Measurements from ENCODE around the gene SLC11A2. TPM values are rescaled to one million over a fixed set of nuclear protein-coding genes. Genes with fewer than 3 reads are reported as not detected.
A peak's percentile ranks its signal among the peaks of the same experiment; 100 is the strongest.

SLC11A2 gene
- total and polyA plus RNA-seq, 2 of the 13 experiments (the other 11 are each of a cell fraction or from before 2014, with no cell fraction given), result 71.7 to 77.0 TPM

DNA sequence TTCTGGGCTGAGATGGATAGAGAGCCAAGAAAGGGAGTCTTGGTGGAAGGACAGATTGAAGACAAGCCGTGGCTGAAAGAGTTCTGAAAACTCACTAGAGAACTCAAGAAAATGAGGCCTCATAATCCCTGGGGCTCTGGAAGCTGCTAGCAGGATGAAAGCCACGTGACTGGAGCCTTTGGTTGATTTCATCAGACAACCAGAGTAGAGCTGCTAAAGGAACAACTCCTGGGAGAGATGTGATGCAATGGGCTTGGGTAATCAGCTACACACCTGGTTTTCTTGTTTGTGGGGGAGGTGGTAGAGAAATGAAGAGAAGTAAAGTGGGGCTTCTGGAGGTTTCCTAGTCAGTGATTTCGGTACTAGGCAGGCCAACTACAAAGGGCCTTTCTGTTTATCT, 43.8 kb upstream of the SLC11A2 start (continued):
- TF ChIP-seq, protein P1, sequence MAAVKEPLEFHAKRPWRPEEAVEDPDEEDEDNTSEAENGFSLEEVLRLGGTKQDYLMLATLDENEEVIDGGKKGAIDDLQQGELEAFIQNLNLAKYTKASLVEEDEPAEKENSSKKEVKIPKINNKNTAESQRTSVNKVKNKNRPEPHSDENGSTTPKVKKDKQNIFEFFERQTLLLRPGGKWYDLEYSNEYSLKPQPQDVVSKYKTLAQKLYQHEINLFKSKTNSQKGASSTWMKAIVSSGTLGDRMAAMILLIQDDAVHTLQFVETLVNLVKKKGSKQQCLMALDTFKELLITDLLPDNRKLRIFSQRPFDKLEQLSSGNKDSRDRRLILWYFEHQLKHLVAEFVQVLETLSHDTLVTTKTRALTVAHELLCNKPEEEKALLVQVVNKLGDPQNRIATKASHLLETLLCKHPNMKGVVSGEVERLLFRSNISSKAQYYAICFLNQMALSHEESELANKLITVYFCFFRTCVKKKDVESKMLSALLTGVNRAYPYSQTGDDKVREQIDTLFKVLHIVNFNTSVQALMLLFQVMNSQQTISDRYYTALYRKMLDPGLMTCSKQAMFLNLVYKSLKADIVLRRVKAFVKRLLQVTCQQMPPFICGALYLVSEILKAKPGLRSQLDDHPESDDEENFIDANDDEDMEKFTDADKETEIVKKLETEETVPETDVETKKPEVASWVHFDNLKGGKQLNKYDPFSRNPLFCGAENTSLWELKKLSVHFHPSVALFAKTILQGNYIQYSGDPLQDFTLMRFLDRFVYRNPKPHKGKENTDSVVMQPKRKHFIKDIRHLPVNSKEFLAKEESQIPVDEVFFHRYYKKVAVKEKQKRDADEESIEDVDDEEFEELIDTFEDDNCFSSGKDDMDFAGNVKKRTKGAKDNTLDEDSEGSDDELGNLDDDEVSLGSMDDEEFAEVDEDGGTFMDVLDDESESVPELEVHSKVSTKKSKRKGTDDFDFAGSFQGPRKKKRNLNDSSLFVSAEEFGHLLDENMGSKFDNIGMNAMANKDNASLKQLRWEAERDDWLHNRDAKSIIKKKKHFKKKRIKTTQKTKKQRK (IDR thresholded peaks at IDR 0.05; ENCODE audit: low read length), result no peak
- TF ChIP-seq, protein P2, sequence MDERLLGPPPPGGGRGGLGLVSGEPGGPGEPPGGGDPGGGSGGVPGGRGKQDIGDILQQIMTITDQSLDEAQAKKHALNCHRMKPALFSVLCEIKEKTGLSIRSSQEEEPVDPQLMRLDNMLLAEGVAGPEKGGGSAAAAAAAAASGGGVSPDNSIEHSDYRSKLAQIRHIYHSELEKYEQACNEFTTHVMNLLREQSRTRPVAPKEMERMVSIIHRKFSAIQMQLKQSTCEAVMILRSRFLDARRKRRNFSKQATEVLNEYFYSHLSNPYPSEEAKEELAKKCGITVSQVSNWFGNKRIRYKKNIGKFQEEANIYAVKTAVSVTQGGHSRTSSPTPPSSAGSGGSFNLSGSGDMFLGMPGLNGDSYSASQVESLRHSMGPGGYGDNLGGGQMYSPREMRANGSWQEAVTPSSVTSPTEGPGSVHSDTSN (CRISPR knock-in tag; IDR thresholded peaks at IDR 0.05), result no peak
- TF ChIP-seq THAP11 (CRISPR knock-in tag; IDR thresholded peaks at IDR 0.05) (peak; percentile 53; the same call in 1 of the 2 replicates), EZH2 (conservative IDR thresholded peaks at IDR 0.05; ENCODE audit: low read depth, low read length) (no peak), RFXANK (CRISPR knock-in tag; IDR thresholded peaks at IDR 0.05) (no peak), ZNF12 (CRISPR knock-in tag; IDR thresholded peaks at IDR 0.05) (no peak), YEATS2 (CRISPR knock-in tag; IDR thresholded peaks at IDR 0.05; ENCODE audit: borderline replicate concordance) (no peak), NFIB (CRISPR knock-in tag; IDR thresholded peaks at IDR 0.05; ENCODE audit: borderline replicate concordance) (no peak), ZNF331 (CRISPR knock-in tag; IDR thresholded peaks at IDR 0.05) (peak; percentile 35; the same call in 1 of the 2 replicates), TOPORS (CRISPR knock-in tag; IDR thresholded peaks at IDR 0.05) (no peak), ZNF136 (CRISPR knock-in tag; IDR thresholded peaks at IDR 0.05; ENCODE audit: low read depth) (no peak), SOX6 (IDR thresholded peaks at IDR 0.05) (no peak), SOX6 (CRISPR knock-in tag; IDR thresholded peaks at IDR 0.05) (0 out of 2 replicates have a peak, but pooled peaks have one; percentile 14), SIN3B (IDR thresholded peaks at IDR 0.05; ENCODE audit: low read length) (no peak), SAP130 (CRISPR knock-in tag; IDR thresholded peaks at IDR 0.05; ENCODE audit: low read depth) (no peak), ZNF782 (CRISPR knock-in tag; IDR thresholded peaks at IDR 0.05; ENCODE audit: borderline replicate concordance) (no peak), ZNF251 (CRISPR knock-in tag; IDR thresholded peaks at IDR 0.05) (no peak), PHF8 (CRISPR knock-in tag; IDR thresholded peaks at IDR 0.05) (no peak)
- TF ChIP-seq, protein P3, sequence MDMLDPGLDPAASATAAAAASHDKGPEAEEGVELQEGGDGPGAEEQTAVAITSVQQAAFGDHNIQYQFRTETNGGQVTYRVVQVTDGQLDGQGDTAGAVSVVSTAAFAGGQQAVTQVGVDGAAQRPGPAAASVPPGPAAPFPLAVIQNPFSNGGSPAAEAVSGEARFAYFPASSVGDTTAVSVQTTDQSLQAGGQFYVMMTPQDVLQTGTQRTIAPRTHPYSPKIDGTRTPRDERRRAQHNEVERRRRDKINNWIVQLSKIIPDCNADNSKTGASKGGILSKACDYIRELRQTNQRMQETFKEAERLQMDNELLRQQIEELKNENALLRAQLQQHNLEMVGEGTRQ (IDR thresholded peaks at IDR 0.05; ENCODE audit: low read depth, low read length), result peak; percentile 51; the same call in 1 of the 2 replicates
- TF ChIP-seq, protein P3 (CRISPR knock-in tag; IDR thresholded peaks at IDR 0.05; ENCODE audit: borderline replicate concordance), result peak; percentile 59; the same call in 1 of the 2 replicates
- TF ChIP-seq, protein P4, sequence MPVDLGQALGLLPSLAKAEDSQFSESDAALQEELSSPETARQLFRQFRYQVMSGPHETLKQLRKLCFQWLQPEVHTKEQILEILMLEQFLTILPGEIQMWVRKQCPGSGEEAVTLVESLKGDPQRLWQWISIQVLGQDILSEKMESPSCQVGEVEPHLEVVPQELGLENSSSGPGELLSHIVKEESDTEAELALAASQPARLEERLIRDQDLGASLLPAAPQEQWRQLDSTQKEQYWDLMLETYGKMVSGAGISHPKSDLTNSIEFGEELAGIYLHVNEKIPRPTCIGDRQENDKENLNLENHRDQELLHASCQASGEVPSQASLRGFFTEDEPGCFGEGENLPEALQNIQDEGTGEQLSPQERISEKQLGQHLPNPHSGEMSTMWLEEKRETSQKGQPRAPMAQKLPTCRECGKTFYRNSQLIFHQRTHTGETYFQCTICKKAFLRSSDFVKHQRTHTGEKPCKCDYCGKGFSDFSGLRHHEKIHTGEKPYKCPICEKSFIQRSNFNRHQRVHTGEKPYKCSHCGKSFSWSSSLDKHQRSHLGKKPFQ (CRISPR knock-in tag; IDR thresholded peaks at IDR 0.05; ENCODE audit: insufficient replicate concordance), result no peak
- TF ChIP-seq, protein P5, sequence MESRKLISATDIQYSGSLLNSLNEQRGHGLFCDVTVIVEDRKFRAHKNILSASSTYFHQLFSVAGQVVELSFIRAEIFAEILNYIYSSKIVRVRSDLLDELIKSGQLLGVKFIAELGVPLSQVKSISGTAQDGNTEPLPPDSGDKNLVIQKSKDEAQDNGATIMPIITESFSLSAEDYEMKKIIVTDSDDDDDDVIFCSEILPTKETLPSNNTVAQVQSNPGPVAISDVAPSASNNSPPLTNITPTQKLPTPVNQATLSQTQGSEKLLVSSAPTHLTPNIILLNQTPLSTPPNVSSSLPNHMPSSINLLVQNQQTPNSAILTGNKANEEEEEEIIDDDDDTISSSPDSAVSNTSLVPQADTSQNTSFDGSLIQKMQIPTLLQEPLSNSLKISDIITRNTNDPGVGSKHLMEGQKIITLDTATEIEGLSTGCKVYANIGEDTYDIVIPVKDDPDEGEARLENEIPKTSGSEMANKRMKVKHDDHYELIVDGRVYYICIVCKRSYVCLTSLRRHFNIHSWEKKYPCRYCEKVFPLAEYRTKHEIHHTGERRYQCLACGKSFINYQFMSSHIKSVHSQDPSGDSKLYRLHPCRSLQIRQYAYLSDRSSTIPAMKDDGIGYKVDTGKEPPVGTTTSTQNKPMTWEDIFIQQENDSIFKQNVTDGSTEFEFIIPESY (CRISPR knock-in tag; IDR thresholded peaks at IDR 0.05), result no peak

Data from HepG2 (cell line).